ENCODE measurements around the gene SYCP2L.

The SYCP2L gene

GRCh38 chr6:10951675-10952282 is 64.9 kb downstream of the SYCP2L start:
- Histone ChIP-seq H3K4me3 (no peak overlapping the region), H3K27ac (no peak overlapping the region), H3K36me3 (ENCODE audit: insufficient read depth, low read length) (no peaks in the 10 kb centered on the region), H3K9ac (ENCODE audit: insufficient read length) (no peak overlapping the region), H3K9me3 (ENCODE audit: low read depth, low read length) (no peaks in the 10 kb centered on the region)
- no peak for DNase-seq (ENCODE audit: low read depth, low spot score)
- TF ChIP-seq FOXP2 (optimal IDR thresholded peaks at IDR 0.05; ENCODE audit: control extremely low read depth, extremely low read length, insufficient read depth) (no peak), EZH2 (IDR thresholded peaks at IDR 0.05) (no peak), POLR2AphosphoS5 (IDR thresholded peaks at IDR 0.05; ENCODE audit: borderline replicate concordance, low read depth, low read length) (no peak)

GRCh38 chr6:10954590-10955010 is 67.7 kb downstream of the SYCP2L start:
- Histone ChIP-seq H3K36me3 (ENCODE audit: insufficient read depth, low read length) (no peaks in the 10 kb centered on the region), H3K9me3 (ENCODE audit: low read depth, low read length) (no peaks in the 10 kb centered on the region), H3K4me3 (no peak overlapping the region; the same call in 1 of the 2 replicates), H3K27ac (no peak overlapping the region), H3K9ac (ENCODE audit: insufficient read length) (no peak overlapping the region)
- peak; percentile 45 for DNase-seq (ENCODE audit: low read depth, low spot score)
- TF ChIP-seq POLR2AphosphoS5 (IDR thresholded peaks at IDR 0.05; ENCODE audit: borderline replicate concordance, low read depth, low read length) (no peak), FOXP2 (optimal IDR thresholded peaks at IDR 0.05; ENCODE audit: control extremely low read depth, extremely low read length, insufficient read depth) (no peak), EZH2 (IDR thresholded peaks at IDR 0.05) (no peak)

- Histone ChIP-seq H3K4me3 (no peak overlapping the region), H3K36me3 (ENCODE audit: insufficient read depth, low read length) (no peaks in the 10 kb centered on the region), H3K27ac (no peak overlapping the region), H3K9me3 (ENCODE audit: low read depth, low read length) (no peaks in the 10 kb centered on the region), H3K9ac (ENCODE audit: insufficient read length) (no peak overlapping the region)
- no peak for TF ChIP-seq POLR2AphosphoS5 (IDR thresholded peaks at IDR 0.05; ENCODE audit: borderline replicate concordance, low read depth, low read length)
- no peak for TF ChIP-seq EZH2 (IDR thresholded peaks at IDR 0.05)
- no peak for TF ChIP-seq FOXP2 (optimal IDR thresholded peaks at IDR 0.05; ENCODE audit: control extremely low read depth, extremely low read length, insufficient read depth)
- no peak for DNase-seq (ENCODE audit: low read depth, low spot score)
These were observed 69.9 kb downstream of the SYCP2L start for GRCh38 chr6:10956776-10957175.

DNA sequence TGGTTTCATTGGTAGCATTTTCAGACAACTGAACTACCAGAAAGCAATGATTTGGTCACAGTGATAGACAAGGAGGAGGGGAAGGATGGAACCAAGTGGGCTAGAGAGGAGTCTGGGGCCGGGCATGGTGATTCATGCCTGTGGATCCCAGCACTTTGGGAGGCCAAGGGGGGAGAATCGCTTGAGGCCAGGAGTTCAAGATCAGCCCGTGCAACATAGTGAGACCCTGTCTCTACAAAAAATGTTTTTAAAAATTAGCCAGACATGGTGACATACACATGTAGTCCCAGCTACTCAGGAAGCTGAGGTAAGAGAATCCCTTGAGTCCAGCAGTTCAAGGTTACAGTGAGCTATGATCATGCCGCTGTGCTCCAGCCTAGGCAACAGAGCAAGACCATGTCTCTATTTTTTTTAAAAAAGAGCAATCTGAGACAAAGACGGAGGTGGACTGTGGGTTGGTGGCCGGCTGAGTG is 70.6 kb downstream of the SYCP2L start:
- no peak overlapping the region for H3K4me3 ChIP-seq
- TF ChIP-seq POLR2AphosphoS5 (IDR thresholded peaks at IDR 0.05; ENCODE audit: borderline replicate concordance, low read depth, low read length) (no peak), EZH2 (IDR thresholded peaks at IDR 0.05) (no peak), FOXP2 (optimal IDR thresholded peaks at IDR 0.05; ENCODE audit: control extremely low read depth, extremely low read length, insufficient read depth) (no peak)
- no peaks in the 10 kb centered on the region for H3K9me3 ChIP-seq (ENCODE audit: low read depth, low read length)
- no peak overlapping the region for H3K27ac ChIP-seq
- no peak overlapping the region for H3K9ac ChIP-seq (ENCODE audit: insufficient read length)
- no peak for DNase-seq (ENCODE audit: low read depth, low spot score)
- no peaks in the 10 kb centered on the region for H3K36me3 ChIP-seq (ENCODE audit: insufficient read depth, low read length)

DNA sequence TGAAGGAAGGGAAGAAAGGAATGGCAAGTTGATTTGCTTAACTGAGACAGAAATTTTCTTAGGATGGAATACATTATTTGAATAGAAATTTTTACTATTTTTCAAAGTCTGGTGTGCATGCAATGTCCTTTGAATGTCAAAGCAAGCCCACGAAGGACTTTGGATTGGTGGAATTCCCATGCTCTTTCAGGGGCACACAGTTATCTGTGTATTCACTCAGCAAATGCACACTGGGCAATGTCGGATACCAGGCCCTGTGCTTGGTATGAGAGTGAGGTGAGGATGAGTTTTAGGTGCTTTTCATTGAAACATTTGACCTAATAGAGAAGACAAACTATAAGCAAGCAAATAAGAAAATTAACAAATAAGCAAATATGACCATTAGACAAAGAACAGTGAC is 73.3 kb downstream of the SYCP2L start:
- no peak overlapping the region for H3K27ac ChIP-seq
- no peak overlapping the region for H3K9ac ChIP-seq (ENCODE audit: insufficient read length)
- H3K36me3 ChIP-seq (ENCODE audit: insufficient read depth, low read length) = no peaks in the 10 kb centered on the region
- H3K9me3 ChIP-seq (ENCODE audit: low read depth, low read length) = no peaks in the 10 kb centered on the region
- no peak overlapping the region for H3K4me3 ChIP-seq
- TF ChIP-seq EZH2 (IDR thresholded peaks at IDR 0.05) (no peak), FOXP2 (optimal IDR thresholded peaks at IDR 0.05; ENCODE audit: control extremely low read depth, extremely low read length, insufficient read depth) (no peak), POLR2AphosphoS5 (IDR thresholded peaks at IDR 0.05; ENCODE audit: borderline replicate concordance, low read depth, low read length) (no peak)
- no peak for DNase-seq (ENCODE audit: low read depth, low spot score)

DNA sequence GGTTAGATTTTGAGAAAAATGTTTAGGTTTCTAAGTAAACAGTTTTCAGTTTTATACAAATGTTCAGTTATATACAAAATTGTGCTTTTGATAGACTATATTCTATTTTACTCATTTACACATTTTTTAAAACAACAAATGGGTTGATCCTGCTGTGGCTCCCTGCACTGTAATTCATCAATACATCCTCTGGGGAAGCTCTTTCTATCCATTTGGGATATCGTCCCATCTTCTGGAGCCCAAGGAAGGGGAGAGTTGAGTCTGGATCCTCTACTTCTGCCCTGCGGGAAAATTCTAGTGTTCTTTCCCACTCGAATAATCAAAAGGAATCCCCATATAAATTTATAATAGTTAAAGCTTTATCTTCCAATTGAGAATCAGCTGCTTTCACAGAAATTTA is 75.0 kb downstream of the SYCP2L start:
- Histone ChIP-seq H3K9ac (ENCODE audit: insufficient read length) (no peak overlapping the region), H3K9me3 (ENCODE audit: low read depth, low read length) (no peaks in the 10 kb centered on the region; the same call in 1 of the 2 replicates), H3K36me3 (ENCODE audit: insufficient read depth, low read length) (no peaks in the 10 kb centered on the region), H3K27ac (no peak overlapping the region), H3K4me3 (no peak overlapping the region)
- TF ChIP-seq EZH2 (IDR thresholded peaks at IDR 0.05) = no peak
- no peak for TF ChIP-seq POLR2AphosphoS5 (IDR thresholded peaks at IDR 0.05; ENCODE audit: borderline replicate concordance, low read depth, low read length)
- no peak for TF ChIP-seq FOXP2 (optimal IDR thresholded peaks at IDR 0.05; ENCODE audit: control extremely low read depth, extremely low read length, insufficient read depth)
- DNase-seq (ENCODE audit: low read depth, low spot score) = no peak

DNA sequence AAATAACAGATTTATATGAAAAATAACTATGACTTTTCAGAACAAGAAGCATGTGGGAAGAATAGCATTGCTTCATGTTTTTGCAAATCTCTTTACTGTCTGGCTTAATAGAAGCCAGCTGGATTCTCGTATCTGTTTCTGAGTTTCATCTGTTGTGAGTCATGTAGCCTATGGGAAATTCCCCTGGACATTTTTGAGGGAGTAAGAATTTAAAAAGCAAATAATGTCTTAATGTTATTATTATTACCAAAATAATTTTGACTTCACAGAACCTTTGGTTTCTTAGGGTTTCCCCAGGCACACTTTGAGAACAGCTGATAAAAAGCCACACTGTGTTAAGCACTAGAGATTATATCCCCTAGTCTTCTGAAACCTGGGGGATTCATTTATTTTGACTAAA is 75.8 kb downstream of the SYCP2L start:
- Histone ChIP-seq H3K4me3 (no peak overlapping the region), H3K36me3 (ENCODE audit: insufficient read depth, low read length) (no peaks in the 10 kb centered on the region), H3K27ac (peak overlapping the region; percentile 17; the same call in 1 of the 2 replicates), H3K9me3 (ENCODE audit: low read depth, low read length) (no peaks in the 10 kb centered on the region; the same call in 1 of the 2 replicates), H3K9ac (ENCODE audit: insufficient read length) (no peak overlapping the region)
- no peak for TF ChIP-seq EZH2 (IDR thresholded peaks at IDR 0.05)
- no peak for TF ChIP-seq FOXP2 (optimal IDR thresholded peaks at IDR 0.05; ENCODE audit: control extremely low read depth, extremely low read length, insufficient read depth)
- TF ChIP-seq POLR2AphosphoS5 (IDR thresholded peaks at IDR 0.05; ENCODE audit: borderline replicate concordance, low read depth, low read length) = no peak
- peak; percentile 37 for DNase-seq (ENCODE audit: low read depth, low spot score)

DNA sequence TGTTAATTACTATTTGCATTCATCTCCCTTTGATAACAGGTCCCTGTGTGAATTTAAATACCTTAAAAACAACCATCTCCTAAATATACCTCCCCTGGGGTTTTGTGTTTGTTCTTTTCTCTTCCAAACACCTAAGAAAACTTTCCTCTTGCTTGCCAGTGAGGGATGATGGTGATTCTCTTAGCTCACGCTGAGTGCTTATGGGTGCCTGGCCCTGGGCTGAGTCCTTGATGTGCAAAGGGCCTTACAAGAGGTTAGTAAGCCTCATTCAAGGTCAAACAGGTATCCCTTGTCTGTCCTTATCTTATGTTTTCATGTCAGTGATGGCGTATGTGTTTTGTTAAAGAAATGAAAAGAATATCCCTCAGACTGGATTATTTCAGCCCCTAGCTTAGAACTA is 76.3 kb downstream of the SYCP2L start:
- peak overlapping the region; percentile 17; the same call in 1 of the 2 replicates for H3K27ac ChIP-seq
- H3K9me3 ChIP-seq (ENCODE audit: low read depth, low read length) = no peaks in the 10 kb centered on the region; the same call in 1 of the 2 replicates
- H3K36me3 ChIP-seq (ENCODE audit: insufficient read depth, low read length) = no peaks in the 10 kb centered on the region
- no peak overlapping the region for H3K9ac ChIP-seq (ENCODE audit: insufficient read length)
- DNase-seq (ENCODE audit: low read depth, low spot score) = no peak
- H3K4me3 ChIP-seq = no peak overlapping the region
- no peak for TF ChIP-seq FOXP2 (optimal IDR thresholded peaks at IDR 0.05; ENCODE audit: control extremely low read depth, extremely low read length, insufficient read depth)
- no peak for TF ChIP-seq POLR2AphosphoS5 (IDR thresholded peaks at IDR 0.05; ENCODE audit: borderline replicate concordance, low read depth, low read length)
- no peak for TF ChIP-seq EZH2 (IDR thresholded peaks at IDR 0.05)

Measured in SK-N-MC (cell line).